HG03280 (cell line): Measurements from ENCODE around the gene RGS6.

Experiments used
- ATAC-seq: cut with Tn5 transposase; IDR thresholded peaks from one replicate; pipeline ENCODE4 v1.9.1; 2021; ENCODE audit warnings: mild to moderate bottlenecking, moderate library complexity; ENCODE audit not compliant: unreplicated experiment

Gene RGS6

DNA sequence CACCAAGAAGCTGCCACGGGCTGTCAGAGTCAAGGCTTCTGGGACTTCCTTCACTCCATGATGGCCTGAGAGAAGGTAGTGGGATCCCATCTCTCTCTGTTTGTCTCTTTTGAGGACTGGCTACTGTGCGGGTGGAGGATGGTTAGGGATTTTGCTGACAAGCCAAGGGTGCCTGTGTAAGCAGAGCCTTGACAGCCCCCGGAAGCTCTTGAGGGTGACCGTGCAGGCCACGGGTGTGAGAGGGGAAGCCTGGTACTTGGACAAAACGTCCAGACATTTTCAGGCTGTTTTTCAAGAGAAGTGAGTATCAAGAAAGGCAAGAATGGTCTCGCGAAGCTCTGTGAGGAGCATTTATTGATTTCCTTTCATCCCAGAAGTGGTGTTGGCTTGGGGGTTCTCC is 609.3 kb downstream of the RGS6 start:
- ATAC-seq: no peak

- ATAC-seq: no peak
Measured at GRCh38 chr14:72543341-72543740, 611.1 kb downstream of the RGS6 start.

DNA sequence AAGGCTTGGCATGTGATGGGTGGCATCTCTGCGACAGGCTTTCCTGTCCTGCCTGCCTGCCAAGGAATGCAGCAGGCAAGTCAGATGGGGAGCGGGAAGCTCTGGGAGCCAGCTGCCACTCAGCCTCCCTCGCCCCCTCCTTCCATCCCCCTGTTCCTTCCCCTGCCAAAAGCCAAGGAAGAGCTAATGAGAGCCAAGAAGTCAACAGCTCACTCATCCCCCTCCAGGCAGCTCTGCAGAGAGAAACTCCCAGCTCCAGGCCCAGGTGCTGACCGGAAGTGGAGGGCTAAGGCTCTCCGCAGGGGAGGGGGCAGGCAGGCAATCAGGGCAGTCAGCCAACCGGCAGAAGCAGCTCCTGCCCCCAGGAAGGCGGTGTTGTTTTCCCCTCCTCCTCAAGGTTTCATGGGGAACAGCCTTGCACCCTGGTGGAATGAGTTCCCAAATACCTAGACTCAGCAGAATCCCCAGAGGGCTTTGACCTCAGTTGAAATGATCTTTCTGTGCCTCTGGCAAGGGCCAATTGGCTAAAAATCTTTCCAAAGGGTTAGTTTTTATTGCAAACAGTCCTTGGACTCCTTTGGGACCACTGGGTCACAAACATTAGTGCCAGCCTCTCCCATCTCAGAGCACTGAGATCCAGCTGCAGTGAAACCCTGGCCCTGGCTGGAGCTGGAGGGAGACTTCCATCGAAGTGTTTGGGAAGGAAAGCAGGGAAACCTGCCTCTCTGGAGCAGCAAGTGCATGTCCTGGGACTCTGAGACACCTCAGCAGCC is 612.6 kb downstream of the RGS6 start:
- ATAC-seq: no peak

- no peak for ATAC-seq
Measured at GRCh38 chr14:72545411-72546311, 613.4 kb downstream of the RGS6 start.

DNA sequence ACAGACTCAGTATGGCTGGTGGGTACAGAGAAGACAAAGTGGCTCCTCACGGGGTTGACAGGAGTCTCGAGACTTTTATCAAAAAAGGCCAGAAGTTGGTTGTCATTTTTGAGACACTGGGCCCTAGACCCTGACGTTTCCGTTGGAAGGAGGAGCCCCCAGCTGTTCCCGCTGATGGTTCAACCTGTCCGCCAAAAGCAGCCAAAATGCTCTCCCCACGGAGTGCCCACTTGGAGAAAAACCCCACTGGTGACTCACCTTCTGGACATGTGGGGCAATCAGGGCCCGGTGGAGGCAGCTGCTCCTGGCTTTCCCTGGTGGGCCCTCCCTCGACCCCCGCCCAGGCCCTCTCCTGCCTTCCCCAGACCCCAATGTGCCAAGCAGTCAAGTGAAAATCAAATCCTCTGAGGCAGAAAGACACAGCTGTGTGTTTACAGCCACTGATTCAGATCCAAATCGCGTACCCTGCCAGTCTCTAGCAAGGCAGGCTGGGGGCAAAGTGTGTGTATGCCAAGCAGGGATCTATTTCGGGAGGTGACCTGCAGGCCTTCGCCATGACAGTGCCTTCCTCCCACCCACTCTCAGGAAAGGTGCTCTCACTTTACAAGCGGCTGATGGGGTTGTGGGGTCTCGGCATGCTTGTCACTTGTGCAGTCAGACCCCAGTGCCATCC is 614.3 kb downstream of the RGS6 start:
- ATAC-seq: no peak

- ATAC-seq: no peak
Measured at GRCh38 chr14:72547999-72548398, 615.8 kb downstream of the RGS6 start.

DNA sequence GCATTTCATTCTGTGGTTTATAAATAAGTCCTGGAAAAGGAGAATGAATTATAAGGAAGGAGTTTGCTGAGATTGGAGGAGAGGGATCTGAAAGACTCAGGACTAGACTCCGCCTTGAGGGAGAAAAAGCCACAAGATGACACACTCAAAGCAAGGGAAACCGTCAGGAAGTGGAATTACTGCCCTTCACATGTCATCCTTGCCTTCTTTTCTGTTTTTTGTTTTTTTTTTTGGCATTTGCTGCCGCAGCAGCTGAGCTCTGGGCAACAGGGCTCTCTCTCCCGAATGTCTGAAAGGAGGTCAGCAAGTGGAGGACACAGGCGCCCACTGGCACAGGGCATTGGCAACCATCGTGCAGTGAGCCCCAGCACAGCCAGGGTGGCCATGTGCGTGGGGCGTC is 616.8 kb downstream of the RGS6 start:
- ATAC-seq: no peak

GRCh38 chr14:72549854-72550253 is 617.6 kb downstream of the RGS6 start:
- no peak for ATAC-seq

DNA sequence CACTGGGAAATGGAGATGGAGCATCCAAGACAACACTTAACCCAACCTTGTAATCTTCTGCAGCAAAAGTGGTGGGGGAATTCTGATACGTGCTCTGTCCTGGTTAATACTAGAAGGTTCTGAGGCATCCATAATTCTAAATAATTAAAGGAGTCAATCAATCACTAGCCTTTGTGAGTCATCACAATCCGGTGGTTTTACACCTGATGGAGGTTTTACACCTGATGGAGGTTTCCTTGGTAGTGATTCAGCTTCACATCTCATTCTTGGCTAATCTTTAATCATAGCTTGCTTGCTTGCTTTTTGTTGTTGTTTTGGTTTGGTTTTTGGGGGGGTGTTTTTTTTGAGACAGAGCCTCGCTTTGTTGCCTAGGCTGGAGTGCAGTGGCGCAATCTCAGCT is 618.3 kb downstream of the RGS6 start:
- ATAC-seq: no peak

GRCh38 chr14:72552236-72552635 is 620.0 kb downstream of the RGS6 start:
- no peak for ATAC-seq

DNA sequence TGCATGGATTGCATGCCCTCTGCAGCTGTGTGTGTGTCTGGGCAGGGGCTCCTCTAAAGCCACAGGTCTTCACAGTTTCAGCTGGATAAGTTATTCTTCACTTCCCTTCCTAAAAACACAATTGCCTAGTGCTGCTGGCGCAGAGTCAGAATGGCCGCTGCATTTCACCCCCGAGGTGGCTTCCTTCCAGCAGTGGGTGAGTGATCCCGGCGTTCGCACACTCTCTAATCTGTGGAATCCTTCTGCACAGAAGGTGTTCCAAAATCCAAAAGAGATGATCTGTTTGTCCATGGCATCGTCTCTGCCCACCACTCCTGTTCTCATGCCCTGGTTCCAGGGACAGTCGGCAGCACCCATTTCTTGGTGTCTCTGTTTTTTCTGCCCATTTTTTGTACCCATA is 620.9 kb downstream of the RGS6 start:
- no peak for ATAC-seq

DNA sequence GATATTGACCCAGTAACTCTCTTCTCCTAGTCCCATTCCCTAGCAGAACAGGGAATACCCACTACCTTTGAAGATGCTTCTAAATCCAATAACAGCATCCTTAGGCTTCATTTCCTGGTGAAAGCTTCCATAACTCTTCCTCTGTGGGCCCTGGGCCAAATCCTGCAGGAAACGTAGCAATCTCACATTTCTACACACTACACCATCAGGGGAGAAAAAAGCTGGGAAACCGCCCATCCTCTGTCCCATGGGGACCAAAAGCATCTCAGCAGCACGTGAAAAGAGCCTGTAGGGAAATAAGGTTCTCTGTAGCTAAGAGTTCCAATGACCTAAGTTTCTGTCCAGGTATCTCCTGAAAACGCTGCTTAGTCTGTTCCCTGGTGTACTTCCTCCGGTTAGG is 621.4 kb downstream of the RGS6 start:
- no peak for ATAC-seq

DNA sequence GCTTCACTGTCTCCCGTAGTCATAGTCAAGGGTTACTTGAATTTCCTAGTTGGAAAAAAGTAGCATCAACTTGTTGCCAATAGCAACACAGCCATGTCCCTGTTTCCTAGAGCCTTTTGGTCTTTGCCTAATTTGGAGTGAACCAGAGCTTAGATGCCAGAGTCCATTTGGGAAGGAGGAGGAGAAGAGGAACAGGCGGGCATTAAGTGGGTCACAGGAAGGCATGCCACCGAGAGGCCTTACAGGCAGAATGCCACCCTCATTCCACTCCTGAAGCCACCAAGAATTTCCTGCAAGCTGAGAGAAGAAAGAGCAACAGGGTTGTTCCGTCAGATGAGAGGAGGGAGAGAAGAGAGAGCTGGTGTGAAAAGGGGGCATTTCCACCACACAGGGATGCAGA is 622.2 kb downstream of the RGS6 start:
- no peak for ATAC-seq

- ATAC-seq: no peak
Measured at GRCh38 chr14:72554994-72555608, 622.9 kb downstream of the RGS6 start.

DNA sequence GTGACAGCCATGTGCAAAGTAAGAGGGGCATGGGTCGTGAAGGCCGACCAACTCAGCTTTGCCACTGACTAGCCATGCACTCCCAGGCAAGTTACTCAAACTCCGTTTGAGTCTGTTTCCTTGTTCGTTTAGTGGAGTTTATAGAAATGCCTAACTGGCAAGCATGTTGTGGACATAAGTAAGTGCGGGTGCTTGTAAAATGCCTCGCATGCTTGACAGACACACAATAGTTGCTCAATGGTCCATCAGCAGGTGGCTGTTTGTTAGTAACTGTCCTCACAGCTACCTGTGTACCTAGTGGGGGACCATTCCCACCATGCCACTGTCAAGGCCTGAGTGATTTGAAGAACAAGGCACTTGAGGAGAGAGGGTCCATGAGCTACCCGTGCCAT is 623.4 kb downstream of the RGS6 start:
- ATAC-seq: no peak

- no peak for ATAC-seq
Measured at GRCh38 chr14:72557671-72558070, 625.4 kb downstream of the RGS6 start.

DNA sequence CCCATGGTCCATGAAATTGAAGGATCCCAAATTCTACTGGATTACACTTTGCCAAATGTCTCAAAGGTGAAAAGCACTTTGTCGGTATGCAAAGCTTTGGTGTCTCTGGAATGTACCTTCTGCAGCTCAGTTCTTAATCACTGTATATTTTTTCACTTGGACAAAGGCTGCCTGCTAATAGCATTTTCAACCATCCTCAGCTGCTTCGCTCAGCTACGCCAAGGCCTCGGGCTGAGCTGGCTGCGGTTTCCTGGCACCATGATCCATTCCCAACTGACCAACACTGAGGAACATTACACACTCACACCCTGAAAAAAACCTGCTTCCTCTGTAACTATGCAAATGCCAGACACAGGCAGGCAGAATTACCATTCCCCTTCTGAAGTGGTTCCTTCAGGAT is 626.5 kb downstream of the RGS6 start:
- no peak for ATAC-seq

GRCh38 chr14:72559202-72559601 is 627.0 kb downstream of the RGS6 start:
- ATAC-seq: no peak

- ATAC-seq: no peak
Measured at GRCh38 chr14:72559669-72560255, 627.5 kb downstream of the RGS6 start.

GRCh38 chr14:72560331-72560730 is 628.1 kb downstream of the RGS6 start:
- ATAC-seq: no peak
